Dedifferentiated amniotic fluid mesenchymal stem cell (primary cell): Measurements from ENCODE around the gene KPTN.
"Not testable (repeated sequence)": the region's sequence is repeated elsewhere in the genome, so short reads cannot be mapped to it uniquely, and the experiment has no call there.

Experiments used
- DNase-seq: peaks from one replicate; pipeline ENCODE4 v3.0.0-alpha.2; 2016; ENCODE audit errors: extremely low spot score

KPTN gene

GRCh38 chr19:47492137-47492533, 8.1 kb upstream of the KPTN start:
- DNase-seq: no peak

DNA sequence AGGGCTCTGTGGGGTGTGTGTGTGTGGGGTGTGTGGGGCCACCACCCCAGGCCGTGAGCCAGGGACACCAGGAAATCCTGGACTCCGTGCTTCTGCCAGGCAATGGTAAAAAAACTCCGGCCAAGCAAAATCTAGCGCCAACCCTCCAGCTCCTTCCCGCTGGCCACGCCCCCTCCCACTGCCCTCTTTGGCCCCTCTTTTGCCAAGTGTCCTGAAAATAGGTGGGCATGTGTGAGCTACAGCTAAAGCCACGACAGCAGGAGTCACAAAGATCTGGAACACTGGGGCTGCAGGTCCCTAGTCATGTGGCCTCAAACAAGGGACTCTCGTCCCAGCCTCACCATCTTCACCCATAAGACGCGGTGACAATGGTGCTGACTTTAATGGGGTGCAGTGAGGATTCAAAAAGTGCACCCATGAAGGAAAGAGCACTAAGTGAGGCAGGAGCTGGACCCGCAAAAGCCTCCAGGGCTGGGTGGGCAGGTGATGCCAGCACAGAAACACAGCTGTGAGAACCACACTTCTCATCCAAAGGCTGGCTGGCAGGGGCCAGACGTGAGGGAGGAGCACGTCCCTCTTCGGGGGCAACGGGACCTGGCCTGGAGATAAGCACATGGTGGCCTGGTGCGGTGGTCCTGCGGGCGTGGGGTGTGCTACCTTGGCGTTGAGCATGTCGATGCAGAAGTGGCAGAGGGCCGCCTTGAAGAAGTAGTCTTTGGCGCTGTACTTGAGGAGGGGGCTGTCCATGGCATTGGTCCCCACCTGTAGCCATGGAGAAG, 7.5 kb upstream of the KPTN start:
- no peak for DNase-seq

DNA sequence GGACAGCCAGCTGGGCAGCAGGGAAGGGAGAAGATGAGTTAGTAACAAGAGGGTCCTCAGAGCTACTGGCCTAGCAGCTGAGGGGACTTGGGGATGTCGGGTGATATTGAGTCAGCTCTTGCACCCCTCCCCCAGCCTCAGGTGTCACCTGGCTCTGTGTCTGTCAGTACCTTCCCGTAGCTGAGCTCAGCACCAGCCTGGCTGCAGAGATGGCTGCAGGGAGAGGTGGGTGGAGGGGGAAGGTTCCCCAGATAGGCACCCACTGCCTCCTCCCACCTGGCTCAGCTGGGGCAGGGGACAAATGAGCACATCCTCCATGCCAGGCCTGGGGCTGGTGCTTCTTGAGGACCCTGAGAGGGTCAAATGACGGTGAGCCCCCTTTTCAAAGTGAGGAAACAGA, 6.8 kb upstream of the KPTN start:
- no peak for DNase-seq

GRCh38 chr19:47490031-47490430, 6.0 kb upstream of the KPTN start:
- DNase-seq: no peak

- DNase-seq: no peak
Observed at GRCh38 chr19:47489072-47489914, 5.3 kb upstream of the KPTN start.

DNA sequence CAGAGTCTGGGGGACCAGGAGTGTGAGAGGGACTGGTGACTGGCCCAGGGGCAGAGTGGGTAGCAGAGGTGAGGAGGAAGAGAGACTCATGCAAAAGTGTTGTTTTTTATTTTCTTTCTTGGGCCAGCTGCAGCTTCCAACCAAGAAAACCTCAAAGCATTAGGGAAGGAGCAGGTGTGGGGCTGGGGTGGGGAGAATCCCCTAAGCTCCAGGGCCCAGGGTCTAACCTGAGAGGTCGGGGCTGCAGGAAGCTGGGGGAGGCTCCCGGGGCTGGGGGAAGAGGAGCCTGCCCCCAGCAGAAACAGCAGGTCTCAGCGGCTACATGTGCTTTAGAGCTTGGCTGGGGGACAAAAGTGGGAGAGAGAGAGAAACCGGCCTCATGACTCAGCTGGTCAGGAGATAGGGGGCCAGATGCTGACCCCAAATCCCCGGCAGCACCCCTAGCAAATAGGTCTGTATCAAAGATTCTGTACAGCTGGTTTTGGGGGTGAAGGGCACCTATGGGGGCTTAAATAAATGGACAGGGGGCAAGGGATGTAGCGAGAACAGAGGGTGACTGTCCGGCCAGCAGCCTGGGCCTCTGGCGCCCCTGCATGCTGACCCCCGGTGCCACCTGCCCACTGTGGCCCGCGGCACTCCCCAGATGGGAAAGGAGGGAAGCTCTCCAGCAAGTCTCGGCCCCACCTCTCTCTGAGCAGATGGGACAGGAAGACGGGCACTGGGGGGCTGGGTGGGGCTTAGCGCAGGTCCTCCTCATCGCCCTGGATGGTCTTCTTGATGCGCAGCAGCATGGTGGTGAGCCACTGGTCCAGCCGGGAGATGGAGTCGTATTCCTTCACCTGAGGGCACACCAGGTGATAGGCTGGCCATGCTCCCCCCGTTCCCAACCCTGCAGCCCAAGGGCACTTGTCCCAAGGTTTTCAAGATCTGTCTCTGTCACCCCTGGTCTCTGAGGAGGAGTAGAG, 3.8 kb upstream of the KPTN start:
- no peak for DNase-seq

DNA sequence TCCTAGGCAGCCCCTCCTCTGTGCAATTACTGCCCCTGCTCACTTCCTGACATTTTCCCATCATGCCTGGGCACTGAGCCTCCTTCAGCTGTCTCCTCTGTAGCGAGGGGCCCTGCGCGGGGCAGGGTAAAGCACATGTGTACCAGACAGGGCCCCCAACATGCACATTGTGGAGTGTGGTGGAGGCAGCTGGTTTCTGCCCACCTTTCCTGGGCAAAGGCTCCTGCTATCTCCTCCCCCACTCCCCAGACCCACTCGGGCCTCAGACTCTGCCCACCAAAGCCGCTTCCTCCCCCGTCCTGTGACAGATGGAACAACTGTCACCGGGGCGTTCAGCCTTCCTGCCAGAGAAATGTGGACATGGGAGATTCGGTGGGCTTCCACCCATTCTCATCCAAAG, 2.9 kb upstream of the KPTN start:
- no peak for DNase-seq

DNA sequence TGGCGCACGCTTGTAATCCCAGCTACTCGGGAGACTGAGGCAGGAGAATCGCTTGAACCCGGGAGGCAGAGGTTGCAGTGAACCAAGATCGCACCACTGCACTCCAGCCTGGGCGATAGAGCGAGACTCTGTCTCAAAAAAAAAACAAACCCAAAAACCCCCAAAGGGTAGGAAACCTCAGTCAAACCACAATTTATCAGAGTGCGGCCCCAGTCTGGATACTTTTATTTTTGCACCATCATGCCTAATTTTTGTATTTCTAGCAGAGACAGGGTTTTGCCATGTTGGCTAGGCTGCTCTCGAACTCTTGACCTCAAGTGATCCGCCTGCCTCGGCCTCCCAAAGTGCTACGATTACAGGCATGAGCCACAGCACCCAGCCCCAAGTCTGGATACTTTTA, 2.2 kb upstream of the KPTN start:
- DNase-seq: not testable (repeated sequence)

- DNase-seq: no peak
Observed at GRCh38 chr19:47485210-47485609, 1.2 kb upstream of the KPTN start.

GRCh38 chr19:47483200-47483599, 819 bp downstream of the KPTN start:
- DNase-seq: no peak

DNA sequence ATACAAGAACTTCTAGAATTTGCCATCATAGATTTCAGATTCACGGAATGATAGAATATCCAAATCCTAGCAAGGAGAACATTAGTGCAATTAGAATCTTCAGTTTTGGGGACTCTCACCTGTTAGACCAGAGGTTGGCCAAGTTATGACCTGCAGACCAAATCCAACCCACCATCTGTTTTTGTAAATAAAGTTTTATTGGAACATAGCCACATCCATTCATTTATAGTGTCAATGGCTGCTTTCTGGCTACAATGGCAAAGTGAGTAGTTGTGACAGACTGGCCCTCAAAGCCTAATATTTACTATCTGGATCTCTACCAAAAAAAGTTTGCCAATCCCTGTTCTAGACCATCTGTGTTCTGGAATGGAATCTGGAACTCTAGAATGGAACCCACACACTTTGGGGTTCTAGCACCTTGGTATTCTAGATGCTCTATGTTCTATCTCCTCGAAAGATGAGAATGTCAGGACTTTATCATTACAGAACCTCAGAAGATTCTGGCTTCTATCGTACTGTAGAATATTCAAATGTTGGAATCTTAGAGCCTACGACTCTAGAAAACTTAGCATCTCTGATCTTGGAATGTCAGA, 2.5 kb downstream of the KPTN start:
- no peak for DNase-seq

- DNase-seq: no peak
Observed at GRCh38 chr19:47480658-47481057, 3.4 kb downstream of the KPTN start.

DNA sequence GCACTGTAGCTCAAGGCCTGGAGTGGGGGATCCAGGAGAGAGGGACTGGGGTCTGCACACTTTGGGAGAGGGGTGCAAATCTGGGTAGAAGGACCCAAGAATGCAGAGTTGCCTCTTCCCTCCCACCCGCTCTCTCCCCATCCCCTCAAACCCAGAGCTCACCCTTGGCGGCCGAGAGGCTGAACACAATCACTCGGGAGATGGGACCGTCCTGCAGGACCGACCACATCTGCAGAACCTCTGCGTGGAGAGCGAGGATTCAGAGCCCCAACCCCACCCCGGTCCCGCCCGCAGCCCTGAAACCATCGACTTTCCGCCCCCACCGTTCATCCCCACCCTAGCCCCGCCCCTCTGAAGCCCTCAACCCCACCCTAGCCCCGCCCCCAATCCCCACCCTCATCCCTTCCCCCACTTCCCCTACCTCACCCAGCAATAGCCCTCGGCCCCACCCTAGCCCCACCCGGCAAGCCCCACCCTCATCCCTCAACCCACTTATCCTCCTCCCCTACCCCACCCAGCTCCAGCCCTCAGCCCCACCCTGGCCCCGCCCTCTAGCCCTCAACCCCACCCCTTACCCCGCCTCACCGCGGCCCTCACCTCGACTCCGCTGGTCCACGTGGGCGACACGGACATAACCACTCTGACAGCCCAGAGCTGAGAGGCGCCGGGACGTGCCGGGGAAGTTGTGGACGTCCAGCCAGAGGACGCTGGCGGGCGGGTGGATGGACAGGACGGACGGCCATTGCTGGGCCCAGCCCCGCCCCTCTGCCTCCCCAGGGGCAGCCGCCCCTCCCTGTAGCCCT, 4.1 kb downstream of the KPTN start:
- no peak for DNase-seq

DNA sequence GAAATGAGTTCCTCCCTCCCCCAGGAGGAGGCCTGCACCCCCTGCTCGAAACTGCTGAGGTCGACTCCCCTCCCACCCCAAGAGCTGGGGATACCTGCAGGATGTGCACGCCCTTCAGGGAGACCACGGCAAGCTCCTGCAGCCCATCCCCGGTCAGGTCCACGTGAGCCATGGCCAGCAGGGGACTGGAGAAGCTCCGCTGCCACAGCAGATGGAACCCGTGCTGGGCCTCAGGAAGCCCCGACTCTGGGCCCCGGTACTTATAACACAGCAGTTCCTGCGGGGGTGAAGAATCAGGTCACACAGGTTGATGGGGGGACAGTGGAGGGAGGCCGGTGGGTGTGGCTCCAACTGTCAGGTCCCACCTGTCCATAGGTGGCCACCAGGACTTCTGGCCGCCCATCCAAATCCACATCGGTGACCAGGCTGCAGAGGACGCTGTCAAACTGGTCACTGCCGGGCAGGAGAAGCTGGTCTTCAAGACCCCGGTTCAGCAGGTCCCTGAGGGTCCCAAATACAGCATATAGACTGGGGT, 7.5 kb downstream of the KPTN start:
- no peak for DNase-seq

GRCh38 chr19:47475465-47475864, 8.6 kb downstream of the KPTN start:
- DNase-seq: no peak

DNA sequence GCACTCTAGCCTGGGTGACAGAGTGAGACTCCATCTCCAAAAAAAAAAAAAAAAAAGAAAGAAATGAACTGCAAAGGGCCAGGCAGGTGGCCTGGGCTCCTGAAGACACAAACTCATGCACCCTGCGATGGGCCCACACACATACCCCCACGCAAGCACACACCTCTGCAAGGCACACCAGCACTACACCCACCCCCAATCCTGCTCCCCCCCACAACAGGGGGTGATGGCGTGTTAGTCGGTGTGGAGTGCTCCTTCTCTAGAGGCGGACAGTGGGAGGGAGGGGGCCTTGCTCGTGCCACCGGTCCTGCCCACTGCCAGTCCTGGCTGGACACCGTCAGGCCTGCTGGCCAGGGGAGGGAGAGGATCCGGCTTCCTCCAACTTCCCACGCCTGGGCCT, 10.7 kb downstream of the KPTN start:
- DNase-seq: no peak

DNA sequence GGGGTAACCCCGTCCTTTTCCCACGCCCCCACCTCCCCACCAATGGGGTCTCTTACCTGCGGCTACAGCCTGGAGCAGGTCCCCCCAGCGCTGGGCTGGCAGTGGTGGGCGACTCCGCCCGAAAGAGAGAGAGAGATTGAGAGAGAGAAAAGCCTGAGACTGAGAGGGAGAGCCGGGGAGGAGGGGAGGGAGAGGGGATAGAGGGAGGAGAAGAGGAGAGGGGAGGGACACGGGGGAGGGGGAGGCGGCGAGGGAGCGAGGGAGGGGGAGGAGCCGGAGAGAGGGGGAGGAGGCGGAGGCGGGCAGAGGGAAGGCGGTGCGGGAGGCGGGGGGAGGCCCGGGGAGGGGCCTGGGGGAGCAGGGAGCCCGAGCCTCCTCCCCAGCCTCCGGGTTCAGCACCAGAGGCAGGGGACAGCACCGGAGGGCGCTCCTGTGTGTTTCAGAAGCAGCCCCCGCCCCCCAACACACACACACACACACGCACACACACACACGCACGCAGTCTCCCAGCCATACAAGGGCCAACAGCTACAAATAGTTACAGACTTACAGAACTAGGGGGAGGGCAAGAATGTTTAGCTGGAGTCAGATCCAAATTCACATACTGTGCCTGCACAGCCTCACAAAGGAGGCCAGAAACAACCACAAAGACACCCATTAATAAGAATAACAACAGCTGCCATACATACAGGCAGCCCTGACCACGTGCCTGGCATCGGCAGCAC, 12.1 kb downstream of the KPTN start, which contains the start of gene SLC8A2:
SLC8A2 (minus strand) TSS at position 161 of the 725 bp plus-strand sequence. CDS start 5,490 bp downstream, outside the sequence.
- DNase-seq: no peak

DNA sequence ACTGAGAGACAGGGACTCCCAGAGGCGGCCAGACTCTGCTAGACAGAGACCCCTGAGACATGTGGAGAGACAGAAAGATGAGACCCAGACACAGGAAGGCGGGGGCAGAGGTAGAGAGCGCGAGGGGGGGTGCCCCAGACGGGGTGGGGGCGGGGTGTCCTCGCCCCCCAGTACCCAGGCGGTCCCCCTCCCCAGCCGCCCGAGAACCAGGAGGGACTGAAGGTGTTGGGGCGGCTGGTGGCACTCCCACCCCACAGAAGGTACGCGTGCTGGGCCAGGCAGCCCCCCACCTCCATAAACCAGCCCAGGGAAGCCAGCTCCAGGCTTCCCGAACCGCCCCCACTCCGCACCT, 12.7 kb downstream of the KPTN start:
- DNase-seq: no peak

DNA sequence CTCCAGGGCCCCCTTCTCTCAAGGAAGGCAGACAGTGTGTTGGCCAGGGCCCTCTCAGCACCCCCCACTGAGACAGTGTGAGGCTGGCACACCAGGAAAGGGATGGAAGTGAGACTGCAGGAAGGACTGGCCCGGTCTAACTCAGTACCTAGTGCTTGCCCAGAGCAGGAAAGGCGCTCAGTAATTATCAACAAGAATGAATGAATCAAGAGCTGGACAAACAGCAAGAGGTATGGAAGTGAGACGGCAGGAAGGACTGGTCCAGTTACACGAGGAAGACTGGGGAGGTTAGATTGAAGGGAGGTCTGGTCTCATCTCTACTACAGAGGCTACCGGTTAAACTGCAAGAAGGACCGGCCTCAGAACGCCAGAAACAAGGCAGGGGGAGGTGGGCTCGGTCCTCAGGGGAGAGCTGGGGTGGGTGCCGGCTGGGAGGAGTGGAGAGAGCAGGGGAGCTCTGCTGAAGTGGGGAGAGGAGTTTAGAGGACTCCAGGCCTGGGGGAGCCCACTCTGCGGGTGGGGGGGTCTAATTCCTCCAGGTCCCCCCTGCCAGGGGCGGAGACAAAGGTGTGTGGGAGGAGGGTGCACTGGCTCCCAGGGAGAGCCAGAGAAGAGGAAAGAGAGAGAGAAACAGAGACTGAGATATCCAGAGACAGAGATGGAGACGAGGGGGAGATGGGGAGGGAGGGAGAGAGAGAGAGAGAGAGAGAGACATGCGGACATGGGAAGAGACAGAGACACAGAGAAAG, 13.4 kb downstream of the KPTN start:
- no peak for DNase-seq
